ENCODE data around the gene SAMD3. TPM values are rescaled to one million over a fixed set of nuclear protein-coding genes. Genes with fewer than 3 reads are reported as not detected.

SAMD3 gene
- polyA plus RNA-seq, 1 of the 3 experiments (the other 2 are of a cell fraction) = 16.0 TPM

GRCh38 chr6:130204322-130204721 is 18.4 kb downstream of the SAMD3 start (continued):
- TF ChIP-seq ZBTB33 (IDR thresholded peaks at IDR 0.05; ENCODE audit: borderline replicate concordance, low read depth) = no peak
- no peak for TF ChIP-seq MXI1 (IDR thresholded peaks at IDR 0.05; ENCODE audit: low read depth, low read length)

- CTCF ChIA-PET = interaction anchor here (1.1 kb wide), 1 partner anchor 267 kb away, joined by 4 read pairs; no protein-coding TSS in a partner anchor
- H3K4me3 ChIP-seq (ENCODE audit: low read depth in 2 of 2, low read length in 1 of 2) = no peak overlapping the region
Measured at GRCh38 chr6:130203370-130203769, 19.4 kb downstream of the SAMD3 start.

More at GRCh38 chr6:130203370-130203769, 19.4 kb downstream of the SAMD3 start:
- TF ChIP-seq RFX5 (IDR thresholded peaks at IDR 0.05; ENCODE audit: low read length) (no peak), TEAD4 (IDR thresholded peaks at IDR 0.05; ENCODE audit: borderline replicate concordance, insufficient read depth) (no peak), IRF3 (IDR thresholded peaks at IDR 0.05; ENCODE audit: low read depth, low read length) (no peak), RXRA (IDR thresholded peaks at IDR 0.05; ENCODE audit: borderline replicate concordance, low read depth) (no peak), CTCF (IDR thresholded peaks at IDR 0.05) (no peak), MEF2A (IDR thresholded peaks at IDR 0.05; ENCODE audit: borderline replicate concordance, low read depth) (no peak), ELF1 (IDR thresholded peaks at IDR 0.05) (no peak), TCF12 (IDR thresholded peaks at IDR 0.05) (no peak), MXI1 (IDR thresholded peaks at IDR 0.05; ENCODE audit: low read depth, low read length) (no peak), CHD2 (IDR thresholded peaks at IDR 0.05; ENCODE audit: low read length, partially characterized antibody) (no peak)
- DNase-seq = no peak
- Histone ChIP-seq H3K27ac (ENCODE audit: low read depth in 2 of 2, low read length in 1 of 2) (no peak overlapping the region), H3K36me3 (replicated peaks in 1 of 2; ENCODE audit: control insufficient read depth in 1 of 2, insufficient read depth in 2 of 2, low read length in 1 of 2) (peaks cover 0 to 5% of the 10 kb centered on the region in 2 experiments), H3K9me2 (no peaks in the 10 kb centered on the region), H2AFZ (ENCODE audit: low read depth) (no peak overlapping the region), H3K27me3 (ENCODE audit: insufficient read depth) (no peaks in the 10 kb centered on the region), H3K79me2 (ENCODE audit: insufficient read depth) (no peaks in the 10 kb centered on the region), H3F3A (replicated peaks; ENCODE audit: insufficient read depth) (no peaks in the 10 kb centered on the region), H3K4me1 (ENCODE audit: control insufficient read depth in 1 of 2, insufficient read depth in 2 of 2, low read depth in 1 of 2, low read length in 1 of 2) (no peaks in the 10 kb centered on the region), H3K9ac (no peak overlapping the region), H4K20me1 (ENCODE audit: insufficient read depth) (no peaks in the 10 kb centered on the region), H3K4me2 (no peak overlapping the region), H3K9me3 (no peaks in the 10 kb centered on the region)
- WGBS (ENCODE audit: low lambda C conversion rate) = 56% methylated on average over 1 of the region's 1 CpG
- POLR2A ChIA-PET = no interaction called here
